Measurements from ENCODE around the gene ENOSF1.
"Not testable (repeated sequence)": the region's sequence is repeated elsewhere in the genome, so short reads cannot be mapped to it uniquely, and the experiment has no call there.

Gene ENOSF1

DNA sequence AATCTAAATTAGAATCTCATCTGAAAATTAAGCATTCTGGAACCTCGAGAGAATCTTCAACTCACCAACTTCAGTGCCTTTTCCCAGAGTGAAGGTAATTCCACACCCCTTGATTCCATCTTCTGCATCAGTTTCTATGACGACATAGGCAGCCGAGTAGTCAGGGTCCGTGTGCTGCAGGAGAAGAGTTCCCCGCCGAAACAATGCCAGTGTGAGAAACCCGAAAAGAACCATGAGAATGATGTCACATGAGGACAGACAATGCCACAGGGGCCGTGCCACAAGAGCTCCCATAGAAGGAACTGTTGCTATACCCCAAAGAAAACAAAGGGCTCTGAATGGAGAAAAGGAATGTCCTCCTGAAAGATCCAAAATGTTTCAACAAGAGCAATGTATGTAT lies 6.0 kb downstream of the ENOSF1 start:
- no peak for DNase-seq

DNA sequence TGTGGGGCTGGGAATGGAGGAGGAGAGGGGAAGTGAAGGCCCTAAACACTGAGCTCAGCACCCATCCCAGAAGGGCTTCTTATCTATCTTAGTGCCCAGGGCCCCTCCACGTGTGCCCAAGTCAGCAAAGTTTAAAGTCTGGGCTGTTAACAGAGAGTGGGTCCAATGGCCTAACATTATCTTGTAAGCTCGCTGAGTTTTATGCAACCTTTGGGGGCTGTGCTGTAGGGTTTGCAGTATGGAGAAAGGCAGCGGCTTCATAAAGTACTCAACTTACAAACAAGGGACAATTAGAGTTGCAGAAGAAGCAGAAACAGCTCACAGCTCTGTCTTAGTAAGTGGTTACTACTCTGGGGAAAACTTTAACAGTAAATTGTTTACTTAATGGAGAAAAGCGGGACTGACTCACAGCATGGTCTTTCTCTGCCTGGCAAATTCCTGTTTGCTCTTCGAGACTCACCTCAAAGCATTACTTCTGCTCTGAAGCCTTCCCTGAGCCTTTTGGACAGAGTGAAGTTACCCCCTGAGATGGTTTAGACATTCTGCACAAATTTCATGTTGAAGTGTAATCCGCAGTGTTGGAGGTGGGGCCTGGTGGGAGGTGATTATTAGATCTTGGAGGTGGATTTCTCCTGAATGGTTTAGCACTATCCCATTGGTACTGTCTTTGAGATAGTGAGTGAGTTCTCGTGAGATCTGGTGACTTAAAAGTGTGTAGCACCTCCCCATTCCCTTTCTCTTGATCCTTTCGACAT lies 9.0 kb downstream of the ENOSF1 start:
- DNase-seq, result no peak

DNA sequence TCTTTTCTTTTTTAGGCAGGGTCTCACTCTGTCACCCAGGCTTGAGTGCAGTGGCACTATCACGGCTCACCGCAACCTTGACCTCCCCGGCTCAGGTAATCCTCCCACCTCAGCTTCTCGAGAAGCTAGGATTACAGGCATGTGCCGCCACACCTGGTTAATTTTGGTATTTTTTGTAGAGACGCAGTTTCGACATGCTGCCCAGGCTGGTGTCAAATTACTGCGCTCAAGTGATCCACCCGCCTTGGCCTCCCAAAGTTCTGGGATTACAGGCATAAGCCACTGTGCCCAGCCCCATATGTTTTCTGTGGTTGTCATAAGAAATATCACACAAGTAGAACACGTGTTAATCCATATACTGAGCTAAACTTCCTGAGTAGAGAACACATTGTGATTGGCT lies 14.6 kb downstream of the ENOSF1 start:
- no peak for DNase-seq

DNA sequence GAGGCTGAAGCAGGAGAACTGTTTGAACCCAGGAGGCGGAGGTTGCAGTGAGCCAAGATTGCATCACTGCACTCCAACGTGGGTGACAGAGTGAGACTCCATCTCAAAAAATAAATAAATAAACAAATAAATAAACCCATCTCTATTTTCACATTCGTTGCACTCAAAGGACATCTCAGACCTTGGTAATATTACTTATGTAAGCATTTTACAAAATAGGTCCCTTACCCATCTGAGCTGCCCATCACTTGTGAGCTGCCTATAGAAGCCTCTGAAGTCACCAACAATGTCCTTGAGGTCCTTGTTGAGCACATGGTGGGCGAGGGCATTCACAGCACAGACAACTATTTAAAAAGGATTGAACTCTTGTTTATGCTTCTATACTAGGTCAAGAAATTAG lies 15.4 kb downstream of the ENOSF1 start:
- DNase-seq, result no peak

DNA sequence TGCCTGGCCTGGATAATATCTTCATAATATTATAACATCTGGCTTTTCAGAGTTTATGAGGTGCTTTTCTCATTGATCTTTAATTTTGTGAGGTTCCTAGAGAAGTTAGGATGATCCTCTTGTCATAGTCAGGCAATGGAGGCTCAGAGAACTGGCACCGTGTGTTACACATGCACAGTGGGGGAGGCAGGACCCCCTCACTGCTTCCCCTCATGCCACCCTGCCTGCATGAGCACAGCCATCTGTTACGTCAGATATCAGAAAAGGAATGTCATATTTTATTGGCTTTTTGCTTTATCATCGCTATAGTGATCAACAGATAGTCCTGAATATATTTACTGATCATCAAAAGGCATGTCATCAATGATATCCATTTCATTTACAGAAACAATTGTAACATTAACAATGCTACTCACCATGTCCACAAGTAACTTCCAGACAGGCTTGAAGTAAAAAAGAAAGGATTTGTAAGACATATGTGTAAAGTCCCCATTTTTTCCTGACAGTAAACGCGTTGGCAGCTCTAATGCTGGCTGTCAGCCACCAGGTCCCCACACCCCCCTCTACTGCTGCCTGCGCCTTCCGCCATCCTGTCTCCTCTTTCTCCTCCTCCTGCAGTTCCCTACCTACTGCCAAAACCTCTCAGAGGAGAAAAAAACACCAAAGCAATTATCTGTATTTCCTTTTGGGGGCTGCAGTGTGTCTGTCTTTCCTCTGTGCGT lies 18.8 kb downstream of the ENOSF1 start:
- peak; percentile 42 for DNase-seq

DNA sequence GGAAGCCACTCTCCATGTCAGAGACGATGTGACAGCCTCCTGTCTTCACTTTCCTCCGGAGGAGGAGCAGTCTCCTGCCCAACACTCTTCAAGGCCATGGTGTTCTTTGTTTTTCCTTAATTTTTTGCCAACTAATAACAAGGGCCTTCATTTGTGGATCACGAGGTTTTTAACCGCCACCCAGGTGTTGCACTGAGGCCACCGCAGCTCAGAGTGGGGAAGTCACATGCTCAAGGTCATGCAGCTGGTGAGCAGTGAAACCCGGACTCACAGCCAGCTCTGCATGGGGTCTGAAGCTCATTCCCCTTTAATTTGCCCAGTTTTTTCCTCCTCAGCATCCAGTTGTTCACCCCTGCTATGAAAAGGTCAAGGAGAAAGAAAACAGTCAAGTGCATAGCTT lies 19.6 kb downstream of the ENOSF1 start:
- DNase-seq, result no peak

DNA sequence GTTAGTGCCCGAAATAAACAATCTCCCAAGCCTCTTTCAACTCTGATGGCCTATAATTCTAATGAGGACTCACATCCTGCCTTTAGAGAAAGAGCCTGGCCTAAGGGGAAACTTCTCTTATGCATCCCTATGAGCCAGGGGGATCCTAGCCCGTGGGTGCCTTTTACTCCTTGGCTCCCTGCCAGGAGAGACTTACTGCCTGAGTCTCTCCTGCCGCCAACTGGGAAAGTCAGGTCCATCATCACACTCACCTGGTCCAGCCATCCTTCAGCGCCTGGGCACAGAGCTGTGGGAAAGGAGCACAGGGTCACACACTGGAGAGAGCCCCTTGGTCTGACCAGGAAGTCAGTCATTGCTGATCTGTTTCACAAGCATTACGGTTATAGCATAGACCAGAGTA lies 24.1 kb downstream of the ENOSF1 start:
- no peak for DNase-seq

DNA sequence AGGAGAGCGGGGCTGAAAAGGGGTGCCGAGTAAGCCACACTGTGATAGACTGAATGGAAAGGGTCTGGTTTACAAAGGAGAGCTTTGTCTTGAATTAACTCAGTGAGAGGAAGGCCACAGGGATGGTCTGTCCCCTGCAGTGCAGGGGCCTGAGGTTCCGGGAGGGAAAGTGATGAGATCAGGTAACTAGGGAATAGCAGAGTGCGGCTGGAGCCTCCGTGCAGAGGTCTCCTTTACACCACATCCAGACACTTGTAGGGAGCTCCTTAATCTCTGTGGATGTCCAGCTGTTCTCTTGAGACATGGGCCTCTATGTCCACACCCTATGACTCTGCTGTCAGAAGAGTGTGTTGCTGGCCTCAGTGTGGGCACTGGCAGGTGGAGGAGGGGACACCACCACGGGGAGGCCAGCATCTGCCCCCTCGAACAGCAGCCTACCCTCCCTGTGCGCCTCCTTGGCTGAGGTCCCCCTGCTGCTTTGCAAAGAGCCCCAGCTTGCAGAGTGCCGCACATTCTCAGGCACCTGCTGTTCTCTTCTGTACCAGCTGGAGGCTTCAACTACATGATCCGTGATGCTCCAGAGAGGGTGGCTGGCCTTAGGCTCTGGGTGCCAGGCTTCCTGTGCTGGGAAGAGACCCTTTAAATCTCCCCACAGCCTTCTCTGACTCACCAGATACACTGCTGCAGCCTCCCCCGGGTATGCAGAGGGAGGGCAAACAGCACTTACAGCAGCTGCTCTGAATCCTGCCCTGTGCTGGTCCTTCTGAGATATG lies 25.9 kb downstream of the ENOSF1 start:
- DNase-seq, result no peak

DNA sequence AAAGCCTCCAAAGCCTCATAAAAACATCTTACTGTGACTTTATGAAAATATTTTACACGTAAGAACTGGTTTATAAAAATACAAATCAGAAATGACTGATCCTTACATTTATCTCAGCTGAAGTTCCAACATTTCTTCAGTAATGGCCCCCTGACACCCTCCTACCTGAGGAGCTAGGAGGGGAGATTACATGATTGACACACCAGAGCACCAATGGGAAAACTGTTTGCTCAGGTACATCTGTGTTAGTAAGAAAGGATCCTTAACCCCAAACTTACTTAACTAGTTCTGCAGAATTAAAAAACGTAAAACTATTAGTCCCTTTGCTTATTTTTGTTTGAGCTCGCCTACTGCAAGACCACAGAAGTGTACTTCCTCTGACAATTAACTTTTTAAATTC lies 27.0 kb downstream of the ENOSF1 start:
- no peak for DNase-seq

DNA sequence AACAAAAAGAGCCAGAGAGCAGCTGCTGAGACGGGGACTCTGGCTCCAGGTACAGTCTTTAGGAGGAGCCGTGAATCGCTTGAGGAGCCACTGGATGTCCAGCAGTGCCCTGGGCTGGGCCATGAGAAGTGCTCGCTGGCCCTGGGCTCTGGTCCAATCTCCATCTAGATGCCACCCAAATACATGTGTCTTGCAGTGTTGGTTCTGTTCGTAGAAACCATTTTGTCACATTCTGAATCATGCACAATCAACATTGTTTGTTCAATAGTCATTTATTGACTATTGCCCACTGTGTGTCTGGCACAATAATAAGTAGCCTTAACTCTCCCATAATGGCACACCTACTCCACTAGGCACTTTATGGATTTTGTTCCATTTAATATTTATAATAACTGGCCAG lies 28.9 kb downstream of the ENOSF1 start:
- no peak for DNase-seq

DNA sequence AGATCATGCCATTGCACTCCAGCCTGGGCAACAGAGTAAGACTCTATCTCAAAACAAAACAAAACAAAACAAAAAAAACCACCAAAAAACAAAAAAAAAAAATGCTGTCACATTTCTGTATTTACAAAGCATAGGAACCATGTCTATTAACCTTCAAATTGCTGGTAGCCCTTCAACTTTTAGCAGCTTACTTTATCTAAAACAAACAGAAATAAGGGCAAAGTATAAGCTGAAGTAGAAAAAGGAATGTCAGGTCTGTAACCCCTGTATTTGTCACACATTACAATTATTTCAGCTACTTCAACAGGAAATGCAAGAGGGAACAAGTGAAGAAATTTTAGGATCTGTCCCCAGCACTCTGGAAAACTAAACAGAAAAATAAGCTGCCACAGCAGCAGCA lies 29.6 kb downstream of the ENOSF1 start:
- no peak for DNase-seq

DNA sequence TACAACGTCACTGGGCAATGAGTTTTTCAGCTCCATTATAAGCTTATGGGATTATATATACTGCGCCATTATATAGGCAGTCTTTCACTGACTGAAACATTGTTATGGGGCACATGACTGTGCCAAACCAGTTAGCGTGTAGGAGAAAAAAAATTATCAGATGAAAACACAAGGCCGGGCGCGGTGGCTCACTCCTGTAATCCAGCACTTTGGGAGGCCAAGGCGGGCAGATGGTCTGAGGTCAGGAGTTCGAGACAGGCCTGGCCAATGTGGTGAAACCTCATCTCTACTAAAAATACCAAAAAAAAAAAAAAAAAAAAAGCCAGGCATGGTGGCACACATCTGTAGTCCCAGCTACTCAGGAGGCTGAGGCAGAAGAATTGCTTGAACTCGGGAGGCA lies 30.0 kb downstream of the ENOSF1 start:
- not testable (repeated sequence) for DNase-seq

DNA sequence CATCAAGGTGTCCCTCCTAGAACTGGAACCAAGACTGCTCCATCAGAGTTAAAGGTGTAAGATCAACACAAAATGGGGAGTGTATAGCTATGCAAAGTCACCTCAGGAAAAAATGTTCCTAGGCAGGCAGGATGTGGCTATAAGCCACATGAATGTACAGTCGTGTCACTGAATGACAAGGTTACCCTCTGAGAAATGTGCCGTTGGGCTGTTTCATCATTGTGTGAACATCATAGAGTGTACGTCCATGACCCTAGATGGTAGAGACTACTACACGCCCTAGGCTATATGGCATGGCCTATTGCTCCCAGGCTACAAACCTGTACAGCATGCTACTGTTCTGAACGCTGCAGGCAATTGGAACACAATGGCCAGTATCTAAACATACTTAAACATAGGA lies 30.4 kb downstream of the ENOSF1 start:
- no peak for DNase-seq

DNA sequence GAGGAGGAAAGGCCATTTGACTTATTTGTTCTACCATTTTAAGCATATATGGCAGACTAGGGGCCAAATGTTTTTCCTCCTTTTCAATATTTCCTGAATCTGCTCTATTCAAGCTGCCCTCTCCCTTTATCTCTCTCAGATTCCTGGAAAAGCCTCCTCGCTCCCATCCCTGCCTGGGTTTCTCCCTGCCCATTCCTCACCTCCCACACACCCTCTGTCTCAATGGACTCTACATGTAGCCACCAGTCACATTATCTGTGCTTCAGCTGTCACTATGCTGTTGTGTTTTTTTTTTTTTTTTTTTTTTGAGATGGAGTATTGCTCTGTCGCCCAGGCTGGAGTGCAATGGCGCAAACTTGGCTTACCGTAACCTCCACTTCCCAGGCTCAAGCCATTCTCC lies 32.0 kb downstream of the ENOSF1 start:
- no peak for DNase-seq

DNA sequence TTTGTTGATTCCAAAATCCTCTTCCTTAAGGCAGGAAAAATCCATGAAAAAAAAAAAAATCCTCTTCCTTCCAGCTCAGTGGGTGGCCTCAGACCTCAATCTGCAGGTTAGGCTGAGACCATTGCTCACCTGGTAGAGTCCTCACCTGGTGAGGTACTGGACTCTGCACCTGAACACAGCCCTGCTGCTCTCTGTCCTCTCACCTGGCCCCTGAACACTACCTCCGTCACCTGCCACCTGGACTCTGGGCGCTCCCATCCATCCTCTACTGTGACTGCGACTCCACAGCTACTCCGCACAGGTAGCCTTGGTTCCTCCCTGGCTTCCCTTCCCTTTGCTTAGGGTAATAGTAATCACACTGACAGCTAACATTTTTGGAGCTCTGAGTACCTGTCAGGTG lies 32.9 kb downstream of the ENOSF1 start:
- DNase-seq, result no peak

DNA sequence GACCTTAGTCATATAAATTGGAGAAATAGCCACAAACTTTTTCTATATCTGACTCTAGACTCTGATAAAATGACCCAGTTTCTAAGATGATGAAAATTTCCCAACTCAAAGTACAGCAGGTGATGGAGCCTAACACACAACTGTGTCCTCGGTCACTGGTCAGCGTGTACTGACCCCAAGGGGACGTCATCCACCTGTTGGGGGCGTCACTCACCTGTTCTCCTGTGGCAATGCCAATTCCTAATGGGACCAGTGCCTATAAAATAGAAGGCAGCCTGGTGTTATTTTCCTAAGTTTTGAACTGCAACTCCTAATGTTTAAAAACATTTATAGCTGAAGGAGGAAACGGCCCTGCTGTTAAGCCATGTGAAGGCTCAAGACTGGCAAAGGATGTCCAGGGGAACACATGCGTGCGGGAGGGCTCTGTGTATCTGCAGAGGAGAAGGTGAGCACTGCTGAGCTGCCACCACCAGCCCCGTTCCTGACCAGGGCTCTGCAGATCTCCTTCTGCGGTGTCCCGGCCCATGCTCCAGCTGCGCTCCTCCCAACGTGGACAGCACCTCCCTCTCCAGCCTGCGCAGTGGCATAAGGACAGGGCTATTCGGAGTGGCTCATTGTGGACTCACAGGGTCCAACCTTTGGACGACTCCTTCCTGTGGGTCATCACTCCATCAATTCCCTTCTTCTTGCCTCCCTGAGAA lies 33.8 kb downstream of the ENOSF1 start:
- no peak for DNase-seq

DNA sequence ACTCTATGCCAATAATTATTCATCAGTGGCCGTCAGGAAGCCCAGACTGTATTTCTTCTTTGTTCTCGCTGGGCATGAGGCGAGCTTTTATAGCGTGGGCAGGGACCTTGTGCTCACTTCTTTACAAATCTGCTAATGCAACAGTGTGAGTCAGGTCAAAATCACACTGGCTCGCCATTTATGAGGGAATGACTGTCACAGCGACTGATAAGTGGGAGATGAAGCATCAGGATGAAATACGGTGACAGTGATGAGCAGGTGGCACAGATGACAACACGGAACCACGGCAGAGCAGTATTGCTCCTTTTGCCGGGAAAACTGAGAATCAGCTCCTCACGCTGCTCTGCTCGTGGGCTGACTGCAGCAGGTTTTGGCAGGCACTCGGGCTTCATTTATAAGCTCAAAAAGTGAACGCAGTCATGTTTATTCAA lies 34.5 kb downstream of the ENOSF1 start:
- DNase-seq, result no peak

DNA sequence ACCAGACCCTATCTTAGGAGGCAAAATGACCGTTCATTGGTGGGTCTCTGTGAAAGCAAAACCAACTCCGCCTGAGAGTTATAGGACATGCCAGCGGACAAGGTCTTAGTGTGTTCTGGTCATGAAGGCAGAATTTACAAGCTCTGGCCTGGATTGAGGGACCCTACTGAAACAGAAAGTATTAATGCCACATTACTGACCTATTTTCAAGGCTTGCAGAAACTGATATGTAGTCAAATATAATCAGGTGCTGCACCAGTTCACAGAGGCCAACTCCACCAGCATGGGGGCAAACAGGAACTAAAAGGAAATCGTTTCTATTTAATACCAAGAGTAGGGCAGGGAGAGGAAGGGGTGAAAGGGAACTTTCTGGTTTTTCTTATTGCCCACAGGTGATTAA lies 35.3 kb downstream of the ENOSF1 start:
- no peak for DNase-seq

DNA sequence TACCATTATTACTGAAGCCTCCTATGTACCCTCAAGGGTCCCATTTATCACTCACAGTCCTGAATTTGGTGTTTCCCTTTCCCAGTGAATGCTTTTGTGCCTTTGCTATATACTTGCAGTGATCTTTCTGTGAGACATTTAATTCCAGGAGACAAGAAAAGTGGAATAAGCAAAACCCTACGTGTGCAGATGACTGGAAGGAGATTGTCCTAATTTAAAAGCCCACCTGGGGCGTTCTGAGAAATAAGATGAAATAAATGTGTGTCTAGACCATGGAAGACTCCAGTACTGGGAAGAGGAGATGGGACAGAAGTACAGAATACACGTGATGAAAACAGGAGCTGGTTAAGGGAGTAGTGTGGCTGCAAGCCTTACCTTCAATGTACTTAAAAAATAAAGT lies 35.7 kb downstream of the ENOSF1 start:
- no peak for DNase-seq

DNA sequence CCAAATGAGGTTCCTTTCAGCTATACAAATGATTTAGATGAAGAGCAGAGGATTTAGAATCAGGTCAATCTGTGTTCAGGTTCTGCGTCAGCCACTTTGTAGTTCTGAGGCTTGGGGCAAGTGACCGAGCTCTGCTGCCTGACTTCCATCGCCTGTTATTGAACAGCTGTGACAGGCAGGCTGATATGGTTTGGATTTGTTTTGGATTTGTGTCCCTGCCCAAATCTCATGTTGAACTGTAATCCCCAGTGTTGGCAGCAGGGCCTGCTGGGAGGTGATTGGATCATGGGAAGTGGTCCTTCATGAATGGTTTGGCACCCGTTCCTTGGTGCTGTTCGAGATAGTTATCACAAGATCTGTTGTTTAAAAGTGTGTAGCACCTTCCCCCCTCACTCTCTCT lies 36.4 kb downstream of the ENOSF1 start:
- no peak for DNase-seq

DNA sequence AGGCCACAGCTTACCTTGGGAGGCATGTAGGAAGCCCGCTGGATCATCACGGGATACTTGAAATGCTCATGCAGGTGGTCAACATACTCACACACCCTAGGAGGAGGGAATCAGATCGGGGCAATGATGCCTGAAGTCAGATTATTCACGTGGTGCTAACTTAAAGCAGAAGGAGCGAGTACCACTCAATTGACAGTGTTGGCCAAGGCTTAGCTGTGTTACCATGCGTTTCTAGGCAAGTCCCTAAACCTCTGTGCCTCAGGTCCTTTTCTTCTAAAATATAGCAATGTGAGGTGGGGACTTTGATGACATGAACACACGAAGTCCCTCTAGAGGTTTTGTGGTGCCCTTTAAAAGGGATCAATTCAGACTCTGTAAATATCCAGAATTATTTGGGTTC lies 37.1 kb downstream of the ENOSF1 start:
- no peak for DNase-seq

DNA sequence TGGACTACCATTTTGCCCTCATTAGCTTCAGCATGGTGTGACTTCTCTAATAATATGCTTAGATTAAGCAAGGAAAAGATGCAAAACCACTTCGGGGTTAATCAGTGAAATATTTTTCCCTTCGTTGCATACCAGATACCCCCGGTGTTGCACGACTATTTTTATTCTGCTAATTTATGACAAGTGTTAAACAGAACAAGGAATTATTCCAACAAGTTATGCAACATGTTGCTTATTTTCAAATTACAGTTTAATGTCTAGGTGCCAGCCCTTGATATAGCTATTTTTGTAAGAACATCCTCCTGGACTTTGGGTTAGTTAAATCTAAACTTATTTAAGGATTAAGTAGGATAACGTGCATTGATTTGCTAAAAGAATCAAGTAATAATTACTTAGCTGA lies 38.7 kb downstream of the ENOSF1 start:
- no peak for DNase-seq

DNA sequence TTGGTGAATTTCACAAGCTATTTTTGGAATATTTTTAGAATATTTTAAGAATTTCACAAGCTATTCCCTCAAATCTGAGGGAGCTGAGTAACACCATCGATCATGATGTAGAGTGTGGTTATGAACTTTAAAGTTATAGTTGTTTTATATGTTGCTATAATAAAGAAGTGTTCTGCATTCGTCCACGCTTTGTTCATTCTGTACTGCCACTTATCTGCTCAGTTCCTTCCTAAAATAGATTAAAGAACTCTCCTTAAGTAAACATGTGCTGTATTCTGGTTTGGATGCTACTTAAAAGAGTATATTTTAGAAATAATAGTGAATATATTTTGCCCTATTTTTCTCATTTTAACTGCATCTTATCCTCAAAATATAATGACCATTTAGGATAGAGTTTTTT lies 39.1 kb downstream of the ENOSF1 start:
- DNase-seq, result no peak

Measured in activated CD8-positive, alpha-beta memory T cell treated with anti-CD3 and anti-CD28 coated beads for 24 hours (primary cell).